NCI-H1694 treated with DMSO at 0.1 percent for 48 hours (cell line): Measurements from ENCODE around the gene GLRA1.

ENCODE experiments used
- DNase-seq: peaks from one replicate; lab custom pipeline; 2025; lab: John Stamatoyannopoulos, UW

Gene GLRA1

DNA sequence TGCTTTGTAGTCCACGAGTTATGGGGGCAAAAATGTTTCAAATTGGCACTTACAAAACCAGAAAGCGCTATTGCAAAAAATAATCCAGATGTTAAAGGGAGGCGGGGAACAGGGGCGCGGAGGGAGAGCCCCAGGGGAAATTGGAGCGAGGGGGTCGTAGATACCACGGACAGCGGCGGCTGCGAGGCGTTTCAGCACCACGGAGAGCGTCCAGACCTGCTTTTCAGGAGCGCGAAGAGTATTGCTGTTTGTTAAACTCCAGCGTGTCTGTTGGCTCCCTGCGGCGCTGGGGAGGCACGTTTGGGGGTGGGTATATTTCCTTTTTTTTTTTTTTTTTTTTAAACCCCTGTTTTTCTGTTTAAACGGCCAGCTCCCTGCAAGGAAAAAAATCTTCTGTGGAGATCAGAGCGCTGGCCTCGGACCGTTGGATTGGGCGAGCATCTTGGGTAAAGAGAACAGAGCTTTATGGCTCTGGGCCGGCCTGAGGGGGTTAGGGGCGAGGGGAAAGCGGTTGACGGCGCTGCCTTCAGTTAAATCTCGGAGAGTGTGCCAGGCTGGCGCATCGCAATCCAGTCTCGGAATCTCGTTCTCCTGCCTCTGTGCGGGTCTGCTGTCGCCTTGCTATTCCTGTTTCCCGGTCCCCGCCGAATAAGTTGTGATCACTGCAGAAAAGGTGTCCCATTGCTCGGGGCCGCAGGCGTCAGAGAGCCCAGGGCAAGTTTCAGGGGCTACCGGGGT lies at the start of gene GLRA1:
Gene GLRA1, minus strand, starts transcription at position 288 of the 738 bp plus-strand sequence. CDS start 302 bp downstream, outside the sequence.
- no peak for DNase-seq

DNA sequence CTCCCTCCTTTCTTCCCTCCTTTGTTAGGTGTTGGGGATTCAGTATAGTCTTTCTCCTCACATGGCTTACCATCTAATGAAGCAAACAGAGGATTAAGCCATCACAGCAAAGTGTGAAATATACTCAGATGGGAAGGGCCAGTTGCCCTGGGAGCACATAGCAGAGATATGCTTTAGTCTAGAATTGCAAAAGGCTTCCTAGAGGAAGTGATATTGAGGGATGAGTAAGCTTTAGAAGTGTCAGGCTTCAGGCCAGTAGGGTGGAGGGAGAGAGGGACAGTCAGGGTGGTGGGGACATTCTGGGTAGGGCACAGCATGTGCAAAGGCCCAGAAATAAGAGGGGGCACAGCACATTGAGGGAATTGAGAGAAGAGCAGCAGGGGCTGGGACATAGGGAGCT lies 46.2 kb upstream of the GLRA1 start:
- DNase-seq, result no peak

DNA sequence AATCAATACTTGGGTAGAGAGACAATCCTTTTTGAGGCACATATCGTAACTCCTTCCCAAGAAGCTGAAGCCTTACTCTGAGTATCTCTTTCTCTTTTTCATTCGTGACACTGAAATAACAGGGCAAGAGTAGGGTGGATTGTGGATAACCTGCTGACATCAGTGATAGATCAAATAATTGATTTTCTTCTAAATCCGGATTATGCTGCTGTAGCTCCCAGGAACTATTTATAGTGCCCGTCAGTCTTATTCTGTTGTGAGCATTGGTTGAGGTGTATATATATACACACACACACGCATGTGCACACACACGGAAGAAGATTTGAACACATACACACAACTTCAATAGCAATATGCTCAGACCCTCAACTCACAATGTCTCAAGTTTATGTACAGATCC lies 43.2 kb upstream of the GLRA1 start:
- DNase-seq, result no peak

DNA sequence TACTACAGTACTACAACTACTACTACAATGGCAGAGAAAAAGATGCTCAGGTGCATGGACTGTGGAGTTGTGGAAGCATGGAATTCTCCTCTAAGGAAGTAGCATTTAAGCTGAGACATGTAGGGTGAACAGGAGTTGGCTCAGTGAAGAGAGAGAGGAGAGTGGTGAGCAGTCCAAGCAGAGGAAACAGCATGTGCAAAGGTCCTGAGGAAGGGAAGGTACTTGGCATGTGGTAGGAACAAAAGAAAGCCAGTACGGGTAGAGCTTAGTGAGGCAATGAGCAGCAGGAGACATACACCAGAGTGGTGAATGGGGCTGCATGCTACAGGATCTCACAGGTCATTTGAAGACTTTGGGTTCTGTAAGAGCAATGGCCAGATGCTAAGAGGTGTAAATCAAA lies 41.4 kb upstream of the GLRA1 start:
- DNase-seq, result no peak

DNA sequence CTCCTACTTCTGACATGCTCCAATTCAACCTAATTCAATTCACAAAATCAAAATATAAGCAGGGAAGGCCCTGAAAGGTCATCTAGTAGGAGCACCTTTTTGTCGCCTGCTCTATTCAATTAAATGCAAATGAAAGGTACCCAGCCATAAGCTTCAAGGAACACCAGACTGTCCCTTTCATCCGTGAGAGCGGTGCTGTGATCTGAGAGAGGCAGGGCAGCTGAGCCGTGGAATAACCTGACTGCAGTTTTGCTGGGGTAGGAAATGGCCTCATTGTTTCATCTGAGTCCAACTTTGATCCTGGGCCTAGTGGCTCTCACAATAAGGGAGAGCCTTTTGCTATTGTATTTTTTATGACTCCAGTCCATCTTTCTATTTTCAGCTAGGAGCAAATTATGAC lies 39.8 kb upstream of the GLRA1 start:
- no peak for DNase-seq

DNA sequence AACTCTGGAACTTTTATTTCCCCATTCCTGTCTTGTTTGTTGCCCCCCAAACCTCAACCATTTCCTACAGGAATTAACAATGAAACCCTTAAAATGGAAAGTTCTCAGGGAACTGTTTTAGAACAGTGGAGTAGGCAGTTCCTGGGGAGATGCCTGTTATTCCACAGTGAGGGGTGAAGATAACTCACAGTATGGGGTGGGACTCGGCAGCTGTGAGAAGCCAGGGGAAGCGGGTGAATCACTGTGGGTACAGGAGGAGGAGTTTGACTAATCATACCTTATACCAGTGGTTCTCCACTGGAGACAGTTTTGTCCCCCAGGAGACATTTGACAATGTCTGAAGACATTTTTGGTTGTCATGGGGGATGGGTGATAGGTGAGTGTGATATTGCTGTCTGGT lies 36.9 kb upstream of the GLRA1 start:
- no peak for DNase-seq

GRCh38 chr5:151958111-151958510 lies 33.5 kb upstream of the GLRA1 start:
- DNase-seq, result no peak

- no peak for DNase-seq
These were observed 32.1 kb upstream of the GLRA1 start for GRCh38 chr5:151956725-151957124.

GRCh38 chr5:151954255-151954654 lies 29.6 kb upstream of the GLRA1 start:
- DNase-seq, result no peak

GRCh38 chr5:151953833-151954232 lies 29.2 kb upstream of the GLRA1 start:
- no peak for DNase-seq

- DNase-seq, result no peak
These were observed 27.6 kb upstream of the GLRA1 start for GRCh38 chr5:151952238-151952637.

- DNase-seq, result no peak
These were observed 26.1 kb upstream of the GLRA1 start for GRCh38 chr5:151950706-151951105.

- DNase-seq, result no peak
These were observed 25.2 kb upstream of the GLRA1 start for GRCh38 chr5:151949701-151950308.

DNA sequence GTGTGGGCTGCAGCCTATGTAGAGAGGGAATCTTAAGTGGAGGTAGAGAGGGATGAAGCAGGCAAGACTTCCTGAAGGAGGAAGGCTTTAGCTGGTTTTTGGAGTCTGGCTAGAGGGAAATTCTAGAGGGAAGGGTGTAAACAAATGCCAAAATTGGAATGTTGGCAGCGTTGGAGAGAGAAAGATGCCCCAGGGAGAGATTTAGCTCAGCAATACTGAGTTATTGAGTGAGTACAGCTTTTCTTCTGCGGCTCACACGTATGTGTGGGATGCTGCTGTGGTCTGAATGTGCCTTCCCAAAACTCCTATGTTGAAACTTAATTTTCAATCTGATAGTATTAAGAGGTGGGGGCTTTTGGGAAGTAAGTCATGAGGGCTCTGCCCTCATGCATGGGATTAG lies 24.5 kb upstream of the GLRA1 start:
- no peak for DNase-seq

- peak; percentile 19 for DNase-seq
These were observed 23.4 kb upstream of the GLRA1 start for GRCh38 chr5:151947931-151948608.

DNA sequence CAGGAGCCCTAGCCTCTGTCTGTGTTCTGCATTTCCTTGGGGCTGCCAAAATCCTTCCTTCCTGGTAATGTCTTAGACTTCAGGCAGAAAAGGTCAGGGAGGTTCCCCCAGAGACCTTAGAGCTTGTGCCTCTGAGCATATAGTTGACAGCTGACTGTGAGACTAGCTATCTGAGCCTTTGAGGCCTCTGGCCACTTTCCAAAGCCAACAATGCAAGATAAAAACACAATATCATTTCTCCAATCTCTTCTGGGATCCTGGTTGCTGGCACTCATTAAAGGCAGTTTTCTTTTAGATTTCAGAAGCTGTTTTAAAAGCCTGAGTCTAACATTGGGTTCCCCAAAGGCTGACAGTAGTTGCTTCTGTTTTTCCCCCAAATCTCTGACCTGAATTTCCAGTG lies 13.2 kb upstream of the GLRA1 start:
- no peak for DNase-seq

GRCh38 chr5:151935135-151935695 lies 10.6 kb upstream of the GLRA1 start:
- DNase-seq, result no peak

DNA sequence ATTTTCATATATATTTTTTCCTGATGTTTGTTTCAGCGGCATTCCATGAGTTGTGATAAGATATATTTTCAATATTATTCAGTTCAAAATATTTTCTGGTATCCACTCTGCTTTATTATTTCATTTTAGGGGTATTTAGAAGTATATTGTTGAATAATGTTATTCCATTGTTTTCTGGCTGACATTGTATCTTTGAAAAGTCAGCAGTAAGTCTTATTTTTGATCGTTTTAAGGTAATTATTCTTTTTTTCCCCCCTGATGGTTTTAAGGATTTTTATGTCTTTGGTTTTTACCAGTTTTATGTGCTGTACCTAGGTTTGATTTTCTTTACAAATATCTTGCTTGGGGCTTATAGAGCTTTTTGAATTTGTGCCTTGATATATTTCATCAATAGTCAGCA lies 6.6 kb upstream of the GLRA1 start:
- DNase-seq, result no peak

DNA sequence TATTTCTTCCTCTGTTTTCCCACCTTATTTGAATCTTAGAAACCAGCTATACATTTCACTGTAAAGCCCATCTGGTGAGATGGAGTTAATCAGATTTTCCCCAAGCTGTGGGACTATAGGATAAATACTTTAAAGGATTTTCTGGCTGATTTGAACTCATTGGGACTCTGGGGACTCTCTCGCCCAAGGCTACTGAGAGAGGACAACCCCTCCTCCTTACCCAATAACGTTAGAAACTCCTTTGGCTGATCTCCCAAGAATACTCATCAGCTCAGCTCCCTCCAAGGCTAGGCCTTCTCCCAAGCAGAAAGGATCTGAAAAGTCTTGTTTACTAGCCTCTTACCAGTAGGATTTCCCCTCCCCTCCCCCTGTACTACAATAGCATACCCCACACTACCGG lies 1.5 kb upstream of the GLRA1 start:
- no peak for DNase-seq

- DNase-seq, result no peak
These were observed 689 bp upstream of the GLRA1 start for GRCh38 chr5:151925340-151925739.

- no peak for DNase-seq
These were observed 680 bp downstream of the GLRA1 start for GRCh38 chr5:151923866-151924476.

DNA sequence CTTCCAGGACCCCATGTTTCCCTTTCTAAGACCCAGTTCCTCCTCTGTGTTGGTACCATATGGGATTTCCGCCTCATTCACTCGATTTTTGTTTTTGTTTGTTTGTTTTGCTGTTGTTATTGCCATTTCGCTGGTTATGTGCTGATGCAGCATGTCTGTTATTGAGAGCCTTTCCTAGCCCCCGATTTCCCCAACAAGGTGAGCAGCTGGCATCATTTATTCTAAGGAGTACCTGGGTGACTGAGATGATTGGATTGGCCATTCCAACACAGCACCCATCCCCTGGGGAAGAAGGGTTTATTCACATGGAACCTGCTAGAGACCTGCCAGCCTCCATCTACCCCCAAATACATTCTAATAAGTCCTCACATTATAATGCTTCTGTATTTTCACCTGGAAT lies 2.7 kb downstream of the GLRA1 start:
- DNase-seq, result no peak

- DNase-seq, result no peak
These were observed 6.7 kb downstream of the GLRA1 start for GRCh38 chr5:151917904-151918303.
